Heart left ventricle (tissue), 16 donors: ENCODE measurements around the gene AGK. TPM values are rescaled to one million over a fixed set of nuclear protein-coding genes. Genes with fewer than 3 reads are reported as not detected.

Experiments
- ATAC-seq, 4 donors: fragments of 200-7000 bp; cut with Tn5 transposase; one replicate each; pipeline ENCODE4 v1.9.1; 2020 to 2022; ENCODE audit warnings: moderate library complexity in 4 of 4, mild to moderate bottlenecking in 3 of 4, moderate number of reproducible peaks in 1 of 4
- DNase-seq, 5 donors: peaks; one replicate each; pipeline ENCODE4 v3.0.0-alpha.2; 2020
- H3K27ac ChIP-seq, 12 donors: fragments of 200-600 bp; sonication (generic) in 4 of 12; one replicate each; pipeline versions ENCODE4 v1.5.0 to v1.8.0; 2016 to 2022; ENCODE audit warnings: mild to moderate bottlenecking in 2 of 12
- H3K27me3 ChIP-seq, 9 donors: fragments of 200-600 bp; sonication (generic) in 2 of 9; one replicate each; pipeline versions ENCODE4 v1.5.1 to v1.8.0; 2016 to 2022; ENCODE audit warnings: mild to moderate bottlenecking in 3 of 9
- H3K36me3 ChIP-seq, 9 donors: fragments of 200-600 bp; sonication (generic) in 2 of 9; one replicate each; pipeline versions ENCODE4 v1.5.0 to v1.8.0; 2018 to 2022; ENCODE audit warnings: mild to moderate bottlenecking in 2 of 9
- H3K4me1 ChIP-seq, 12 donors: fragments of 200-600 bp; sonication (generic) in 4 of 12; one replicate each; pipeline versions ENCODE4 v1.5.0 to v1.8.0; 2016 to 2022; ENCODE audit warnings: mild to moderate bottlenecking in 3 of 12
- H3K4me3 ChIP-seq, 12 donors: fragments of 200-600 bp; sonication (generic) in 4 of 12; one replicate each; pipeline versions ENCODE4 v1.5.0 to v1.8.0; 2017 to 2022; ENCODE audit warnings: mild to moderate bottlenecking in 9 of 12, moderate library complexity in 4 of 12
- H3K9me3 ChIP-seq, 12 donors: fragments of 200-600 bp; sonication (generic) in 4 of 12; one replicate each; pipeline versions ENCODE4 v1.5.0 to v1.8.0; 2016 to 2022; ENCODE audit warnings: mild to moderate bottlenecking in 1 of 12
- POLR2A ChIP-seq, 2 donors: fragments of 450-650 bp; IDR thresholded peaks; one replicate each; pipeline ENCODE4 v1.6.1; 2017; ENCODE audit warnings: antibody characterized with exemption in 2 of 2, mild to moderate bottlenecking in 2 of 2, moderate library complexity in 2 of 2
- WGBS, 4 donors: extraction: QIAGEN DNeasy Blood & Tissue Kit in 2 of 4; methylation state at CpG; one replicate each; pipeline versions ENCODE4 v1.1.5 to v1.1.7; 2013 to 2018; 5-methylcytosine and 5-hydroxymethylcytosine counted together
- intact Hi-C, 10 donors: fragments of 100-400 bp; cut with DNase I; formaldehyde crosslinking; loops; one replicate each; pipeline versions ENCODE4 v1.11.1 to v1.14.2; 2022
- polyA plus RNA-seq, 2 donors: library from polyadenylated mRNA; stranded (reverse); fragments of 200-250 nt; gene quantifications; one replicate each; pipeline ENCODE4 v1.2.3, GENCODE V29; 2013
- total RNA-seq, 9 donors: library from RNA; depleted of rRNA in 2 of 9; stranded (reverse); fragments of >200 nt in 2 of 9; fragmentation: NEBNext Ultra II Directional in 3 of 9; extraction: Animal tissue kit (Norgen Biotek cat#: 25700) in 3 of 9; gene quantifications; one replicate each; pipeline versions ENCODE4 v1.1.0 to v1.2.4, GENCODE V29; 2016 to 2023
- TF ChIP-seq, protein P1 (sequence below), 12 donors: fragments of 200-600 bp; sonication (generic) in 4 of 12; IDR thresholded peaks; one replicate each; pipeline versions ENCODE4 v1.5.0 to v1.8.0; 2018 to 2022; ENCODE audit warnings: antibody characterized with exemption in 12 of 12, mild to moderate bottlenecking in 5 of 12
- donor health status: ischemic (EF 13 %, LVEDD 7.1; RV severe dilation, severe dysfunction).
- donor health status: healthy with polysubstance abuse.
- donor health status: DM: no; HTN: yes; CAD: no.
- donor health status: DM: no; HTN: no; CAD: no.
- donor health status: ischemic (EF 25% LVEDD 6.9; RV normal size, moderate dysfunction).
- donor health status: ischemic (EF 25% LVEDD 5.7; RV mildly dilated, moderate dysfunction).
- donor health status: healthy.
- donor health status: DM: yes; HTN: yes; CAD: no.
- donor health status: ischemic (EF 35%, LVEDD 5.7; RV mildly dilated, moderate dysfunction).
- donor health status: nonischemic (EF 11% LVEDD 7.7; RV severe dilation, severe dysfunction).
- donor health status: DM: yes; HTN: yes; CAD: no.
- donor health status: PGD.
- donor health status: ischemic (EF 29% LVEDD 5.4; RV normal size, mild dysfunction).
- donor health status: nonischemic (EF 23%, LVEDD 6.1; RV moderate dilation, normal function).

The AGK gene
- total and polyA plus RNA-seq, 11 donors, result 21.4 to 49.8 (median 37.9) TPM

- H3K27me3 ChIP-seq, result no peaks in the 10 kb centered on the region
- WGBS, 4 donors, result 58 to 72% (median 68%) methylated on average over 6 of the region's 6 CpGs
- intact Hi-C loops, result loop anchor here in 6 of 10 donors (2.0 to 10.0 kb wide), 7 partner anchors 86 to 576 kb away; partner anchors contain the start of gene AGK (in 3 of the 6)
- peak overlapping the region in 2 of 12 donors; percentile 12 to 45 for H3K27ac ChIP-seq
- H3K9me3 ChIP-seq, result no peaks in the 10 kb centered on the region
- TF ChIP-seq, protein P1, sequence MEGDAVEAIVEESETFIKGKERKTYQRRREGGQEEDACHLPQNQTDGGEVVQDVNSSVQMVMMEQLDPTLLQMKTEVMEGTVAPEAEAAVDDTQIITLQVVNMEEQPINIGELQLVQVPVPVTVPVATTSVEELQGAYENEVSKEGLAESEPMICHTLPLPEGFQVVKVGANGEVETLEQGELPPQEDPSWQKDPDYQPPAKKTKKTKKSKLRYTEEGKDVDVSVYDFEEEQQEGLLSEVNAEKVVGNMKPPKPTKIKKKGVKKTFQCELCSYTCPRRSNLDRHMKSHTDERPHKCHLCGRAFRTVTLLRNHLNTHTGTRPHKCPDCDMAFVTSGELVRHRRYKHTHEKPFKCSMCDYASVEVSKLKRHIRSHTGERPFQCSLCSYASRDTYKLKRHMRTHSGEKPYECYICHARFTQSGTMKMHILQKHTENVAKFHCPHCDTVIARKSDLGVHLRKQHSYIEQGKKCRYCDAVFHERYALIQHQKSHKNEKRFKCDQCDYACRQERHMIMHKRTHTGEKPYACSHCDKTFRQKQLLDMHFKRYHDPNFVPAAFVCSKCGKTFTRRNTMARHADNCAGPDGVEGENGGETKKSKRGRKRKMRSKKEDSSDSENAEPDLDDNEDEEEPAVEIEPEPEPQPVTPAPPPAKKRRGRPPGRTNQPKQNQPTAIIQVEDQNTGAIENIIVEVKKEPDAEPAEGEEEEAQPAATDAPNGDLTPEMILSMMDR (IDR thresholded peaks at IDR 0.05), result no peak
- no peak for TF ChIP-seq POLR2A (IDR thresholded peaks at IDR 0.05)
- peaks cover 0 to 42% (median 27%) of the 10 kb centered on the region in 9 donors for H3K36me3 ChIP-seq
- no peak for ATAC-seq
- no peak for DNase-seq
- H3K4me1 ChIP-seq, result peaks cover 0 to 35% (median 9%) of the 10 kb centered on the region in 12 donors
- no peak overlapping the region for H3K4me3 ChIP-seq
Observed at GRCh38 chr7:141648276-141649114, 97.3 kb downstream of the AGK start.

GRCh38 chr7:141649137-141649864 is 98.1 kb downstream of the AGK start:
- Histone ChIP-seq H3K36me3 (peaks cover 0 to 42% (median 23%) of the 10 kb centered on the region in 9 donors), H3K27ac (peak overlapping the region in 1 of 12 donors; percentile 45), H3K4me1 (peaks cover 0 to 27% (median 9%) of the 10 kb centered on the region in 12 donors), H3K4me3 (no peak overlapping the region), H3K27me3 (no peaks in the 10 kb centered on the region), H3K9me3 (no peaks in the 10 kb centered on the region)
- ATAC-seq (peak in 1 of 4 donors; percentile 3), DNase-seq (no peak)
- 76 to 84% (median 81%) methylated on average over 8 of the region's 8 CpGs for WGBS, 4 donors
- intact Hi-C loops, result loop anchor here in 6 of 10 donors (2.0 to 10.0 kb wide), 7 partner anchors 87 to 576 kb away; partner anchors contain the start of gene AGK (in 3 of the 6)
- TF ChIP-seq, protein P1 (IDR thresholded peaks at IDR 0.05), result no peak
- no peak for TF ChIP-seq POLR2A (IDR thresholded peaks at IDR 0.05)

DNA sequence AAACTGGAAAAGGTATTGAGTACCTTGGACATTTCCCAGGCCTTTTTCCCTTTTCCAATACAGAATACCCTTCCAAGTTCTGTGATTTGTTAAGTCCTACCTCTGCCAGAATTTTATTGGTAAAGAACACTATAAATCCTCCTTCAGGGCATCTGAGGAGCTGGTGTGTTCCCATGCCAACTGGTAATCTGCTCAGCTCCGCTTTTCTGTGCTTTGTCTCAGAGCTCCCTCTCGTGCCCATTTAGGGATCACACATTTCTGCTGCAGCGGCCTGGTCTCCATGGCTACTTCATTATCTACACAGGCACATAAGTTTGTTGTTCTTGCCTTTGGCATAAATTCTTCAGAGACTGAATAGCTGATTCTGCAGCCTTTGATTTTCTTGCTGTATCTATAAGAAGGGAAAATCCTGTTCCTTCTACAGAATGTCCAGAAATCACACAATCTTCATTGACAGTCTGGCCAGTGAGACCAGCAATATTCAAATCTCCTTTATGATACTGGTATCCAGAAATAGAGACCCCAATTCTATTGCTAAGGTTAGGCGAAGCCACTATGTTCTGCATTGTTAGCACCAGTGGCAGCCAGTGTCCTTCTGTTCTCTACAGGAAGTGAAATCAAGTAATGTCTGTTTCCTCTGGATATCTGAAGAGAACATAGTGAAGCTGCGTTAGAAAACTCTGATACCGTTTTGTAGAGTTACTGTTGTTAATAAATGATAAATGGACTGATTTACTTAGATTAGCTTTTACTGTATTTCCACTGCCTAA is 98.8 kb downstream of the AGK start:
- peaks cover 0 to 47% (median 23%) of the 10 kb centered on the region in 9 donors for H3K36me3 ChIP-seq
- ATAC-seq (peak; percentile 82 to 90 (median 86)), DNase-seq (peak in 4 of 5 donors; percentile 42 to 66 (median 51))
- no peaks in the 10 kb centered on the region for H3K27me3 ChIP-seq
- peaks cover 0 to 28% (median 9%) of the 10 kb centered on the region in 12 donors for H3K4me1 ChIP-seq
- intact Hi-C loops, result loop anchor here in 9 of 10 donors (2.0 to 10.0 kb wide), 12 partner anchors 52 to 635 kb away; partner anchors contain the start of genes SSBP1 (in 5 of the 9), AGK (in 3 of the 9), DENND11 (in 1 of the 9) and MRPS33 (in 1 of the 9)
- no peaks in the 10 kb centered on the region for H3K9me3 ChIP-seq
- 32 to 42% (median 37%) methylated on average over 6 of the region's 6 CpGs for WGBS, 4 donors
- TF ChIP-seq POLR2A (IDR thresholded peaks at IDR 0.05), result no peak
- TF ChIP-seq, protein P1 (IDR thresholded peaks at IDR 0.05), result peak; percentile 53 to 83 (median 65)
- peak overlapping the region in 1 of 12 donors; percentile 45 for H3K27ac ChIP-seq
- H3K4me3 ChIP-seq, result no peak overlapping the region
